Endothelial cell of umbilical vein (primary cell): ENCODE data around the gene RGS7.

Experiments used
- CTCF ChIP-seq, 2 donors: IDR thresholded peaks; 1 replicate in 1 of 2; 2 replicates in 1 of 2; pipeline ENCODE4 v1.5.1; 2011; ENCODE audit warnings: low read length in 2 of 2, mild to moderate bottlenecking in 2 of 2, moderate library complexity in 2 of 2, control low read depth in 1 of 2, inconsistent platforms in 1 of 2, low read depth in 1 of 2; ENCODE audit not compliant: insufficient read depth in 1 of 2; ENCODE audit errors: extremely low read depth in 1 of 2
- EZH2 ChIP-seq: IDR thresholded peaks from 2 replicates; pipeline ENCODE4 v1.6.1; 2012; ENCODE audit warnings: borderline replicate concordance, low read depth, mild to moderate bottlenecking, moderate library complexity, low read length, inconsistent platforms; ENCODE audit not compliant: severe bottlenecking
- FOS ChIP-seq: IDR thresholded peaks from 2 replicates; pipeline ENCODE4 v1.6.1; 2011; ENCODE audit warnings: mild to moderate bottlenecking, low read length, moderate library complexity, borderline replicate concordance; ENCODE audit not compliant: insufficient read depth
- POLR2A ChIP-seq: IDR thresholded peaks from 2 replicates; pipeline ENCODE4 v1.6.1; 2012; ENCODE audit warnings: low read depth, mild to moderate bottlenecking, control low read depth, low read length

GRCh38 chr1:240802271-240802670 is 554.7 kb downstream of the RGS7 start:
- TF ChIP-seq CTCF (IDR thresholded peaks at IDR 0.05; ENCODE audit: extremely low read depth in 1 of 2, insufficient read depth in 1 of 2, low read depth in 1 of 2, low read length in 2 of 2) (no peak), POLR2A (no peak), EZH2 (no peak), FOS (no peak)
